Fibroblast of the aortic adventitia (primary cell): ENCODE data around the gene PCDHB9. TPM values are rescaled to one million over a fixed set of nuclear protein-coding genes. Genes with fewer than 3 reads are reported as not detected.
"Not testable (repeated sequence)": the region's sequence is repeated elsewhere in the genome, so short reads cannot be mapped to it uniquely, and the experiment has no call there.

Source experiments
- DNase-seq: peaks from one replicate; pipeline ENCODE4 v3.0.0-alpha.2; 2010; ENCODE audit warnings: low read depth
- H3K4me3 ChIP-seq: 2 replicates; pipeline ENCODE4 v1.5.1; 2011; ENCODE audit warnings: low read depth, mild to moderate bottlenecking, control low read depth, low read length, moderate library complexity
- total RNA-seq: library from RNA; depleted of rRNA; stranded (reverse); fragments of >200 nt; gene quantifications from 2 replicates; pipeline ENCODE4 v1.2.3, GENCODE V29; 2012; ENCODE audit warnings: low replicate concordance
- TF ChIP-seq, protein P1 (sequence below): IDR thresholded peaks from 2 replicates; pipeline ENCODE4 v1.5.1; 2011; ENCODE audit warnings: mild to moderate bottlenecking, low read length, control low read depth, inconsistent platforms; ENCODE audit not compliant: insufficient read depth

PCDHB9 gene
- total RNA-seq, 1 donor, result 1.2 TPM

DNA sequence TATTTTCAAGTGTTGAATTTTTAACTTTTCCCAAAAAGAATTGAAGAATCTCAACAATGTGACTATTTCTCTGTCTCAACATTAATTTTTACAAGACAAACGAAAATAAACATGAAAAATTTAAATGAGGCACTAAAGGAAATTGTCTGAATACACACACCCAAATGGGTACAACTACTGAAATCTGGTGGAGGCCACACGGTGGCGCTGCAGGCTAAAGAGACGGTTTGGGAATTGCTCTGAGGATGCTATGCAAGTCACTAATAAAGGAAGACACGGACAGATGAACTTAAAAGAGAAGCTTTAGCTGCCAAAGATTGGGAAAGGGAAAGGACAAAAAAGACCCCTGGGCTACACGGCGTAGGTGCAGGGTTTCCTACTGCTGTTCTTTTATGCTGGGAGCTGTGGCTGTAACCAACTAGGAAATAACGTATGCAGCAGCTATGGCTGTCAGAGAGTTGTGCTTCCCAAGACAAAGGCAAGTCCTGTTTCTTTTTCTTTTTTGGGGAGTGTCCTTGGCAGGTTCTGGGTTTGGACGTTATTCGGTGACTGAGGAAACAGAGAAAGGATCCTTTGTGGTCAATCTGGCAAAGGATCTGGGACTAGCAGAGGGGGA, 5.3 kb downstream of the PCDHB9 start, which contains the start of gene PCDHB10:
TSS of gene PCDHB10 (plus strand) at position 244 of the 616 bp plus-strand sequence. CDS start at position 444, 200 bp downstream.
- peak; percentile 9 for DNase-seq
- TF ChIP-seq, protein P1, sequence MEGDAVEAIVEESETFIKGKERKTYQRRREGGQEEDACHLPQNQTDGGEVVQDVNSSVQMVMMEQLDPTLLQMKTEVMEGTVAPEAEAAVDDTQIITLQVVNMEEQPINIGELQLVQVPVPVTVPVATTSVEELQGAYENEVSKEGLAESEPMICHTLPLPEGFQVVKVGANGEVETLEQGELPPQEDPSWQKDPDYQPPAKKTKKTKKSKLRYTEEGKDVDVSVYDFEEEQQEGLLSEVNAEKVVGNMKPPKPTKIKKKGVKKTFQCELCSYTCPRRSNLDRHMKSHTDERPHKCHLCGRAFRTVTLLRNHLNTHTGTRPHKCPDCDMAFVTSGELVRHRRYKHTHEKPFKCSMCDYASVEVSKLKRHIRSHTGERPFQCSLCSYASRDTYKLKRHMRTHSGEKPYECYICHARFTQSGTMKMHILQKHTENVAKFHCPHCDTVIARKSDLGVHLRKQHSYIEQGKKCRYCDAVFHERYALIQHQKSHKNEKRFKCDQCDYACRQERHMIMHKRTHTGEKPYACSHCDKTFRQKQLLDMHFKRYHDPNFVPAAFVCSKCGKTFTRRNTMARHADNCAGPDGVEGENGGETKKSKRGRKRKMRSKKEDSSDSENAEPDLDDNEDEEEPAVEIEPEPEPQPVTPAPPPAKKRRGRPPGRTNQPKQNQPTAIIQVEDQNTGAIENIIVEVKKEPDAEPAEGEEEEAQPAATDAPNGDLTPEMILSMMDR, result peak; percentile 28
- no peak within 1 kb of the TSS for H3K4me3 ChIP-seq

DNA sequence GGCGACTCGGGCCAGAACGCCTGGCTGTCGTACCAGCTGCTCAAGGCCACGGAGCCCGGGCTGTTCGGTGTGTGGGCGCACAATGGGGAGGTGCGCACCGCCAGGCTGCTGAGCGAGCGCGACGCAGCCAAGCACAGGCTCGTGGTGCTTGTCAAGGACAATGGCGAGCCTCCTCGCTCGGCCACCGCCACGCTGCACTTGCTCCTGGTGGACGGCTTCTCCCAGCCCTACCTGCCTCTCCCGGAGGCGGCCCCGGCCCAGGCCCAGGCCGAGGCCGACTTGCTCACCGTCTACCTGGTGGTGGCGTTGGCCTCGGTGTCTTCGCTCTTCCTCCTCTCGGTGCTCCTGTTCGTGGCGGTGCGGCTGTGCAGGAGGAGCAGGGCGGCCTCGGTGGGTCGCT, 7.4 kb downstream of the PCDHB9 start:
- DNase-seq, H3K4me3 ChIP-seq: not testable (repeated sequence)

DNA sequence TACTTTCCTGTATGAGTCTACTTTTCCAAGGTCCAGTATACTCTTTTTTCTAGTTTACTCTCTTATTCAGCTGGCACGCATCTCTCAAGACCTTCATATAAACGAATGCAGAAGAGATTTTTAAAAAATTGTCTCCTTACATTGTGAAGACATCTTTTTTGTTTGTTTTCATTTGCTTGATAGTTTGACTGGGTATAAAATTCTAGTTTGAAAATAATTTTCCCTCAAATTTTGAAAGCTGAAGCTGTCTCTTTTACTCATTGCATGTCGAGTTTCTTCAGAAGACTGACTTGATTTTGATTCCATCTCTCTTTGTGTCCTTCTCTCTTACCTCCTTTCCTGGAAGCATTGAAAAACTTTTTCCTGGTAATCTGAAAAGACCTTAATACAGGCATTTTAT, 9.4 kb downstream of the PCDHB9 start:
- H3K4me3 ChIP-seq, result no peak overlapping the region
- DNase-seq, result no peak
- TF ChIP-seq, protein P1, result no peak

DNA sequence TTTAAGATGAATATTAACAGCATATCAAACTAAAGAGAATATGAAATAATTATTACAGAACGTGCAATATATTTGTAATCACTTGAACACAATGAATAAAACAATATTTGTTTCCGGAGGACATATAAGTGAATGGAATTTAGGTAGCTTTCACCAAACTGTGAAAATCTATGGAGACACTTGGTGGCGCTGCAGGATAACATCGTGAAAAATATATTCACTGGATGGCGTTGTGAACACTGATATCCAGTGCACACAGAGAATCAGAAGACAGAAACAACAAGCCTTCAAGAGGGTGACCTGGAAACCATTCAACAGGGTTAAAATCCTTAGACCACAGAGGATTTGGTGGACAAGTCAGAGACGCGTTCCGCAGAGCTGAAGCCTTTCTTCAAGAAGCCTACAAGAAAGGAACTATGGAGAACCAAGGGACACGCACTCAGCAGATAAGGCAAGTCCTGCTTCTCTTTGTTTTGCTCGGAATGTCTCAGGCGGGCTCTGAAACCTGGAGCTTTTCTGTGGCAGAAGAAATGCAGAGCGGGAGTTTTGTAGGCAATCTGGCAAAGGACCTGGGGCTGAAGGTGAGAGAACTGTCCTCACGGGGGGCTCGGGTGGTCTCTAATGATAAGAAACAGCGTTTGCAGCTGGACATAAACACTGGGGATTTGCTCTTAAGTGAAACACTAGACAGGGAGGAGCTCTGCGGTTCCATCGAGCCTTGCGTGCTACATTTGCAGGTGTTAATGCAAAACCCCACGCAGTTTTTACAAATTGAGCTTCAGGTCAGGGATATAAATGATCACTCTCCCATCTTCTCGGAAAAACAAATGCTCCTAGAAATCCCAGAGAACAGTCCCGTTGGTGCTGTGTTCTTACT, 12.6 kb downstream of the PCDHB9 start, which contains the start of gene PCDHB11:
TSS of gene PCDHB11 (plus strand) at position 269 of the 877 bp plus-strand sequence. CDS start at position 417, 148 bp downstream.
- no peak within 1 kb of the TSS for H3K4me3 ChIP-seq
- TF ChIP-seq, protein P1, result no peak

DNA sequence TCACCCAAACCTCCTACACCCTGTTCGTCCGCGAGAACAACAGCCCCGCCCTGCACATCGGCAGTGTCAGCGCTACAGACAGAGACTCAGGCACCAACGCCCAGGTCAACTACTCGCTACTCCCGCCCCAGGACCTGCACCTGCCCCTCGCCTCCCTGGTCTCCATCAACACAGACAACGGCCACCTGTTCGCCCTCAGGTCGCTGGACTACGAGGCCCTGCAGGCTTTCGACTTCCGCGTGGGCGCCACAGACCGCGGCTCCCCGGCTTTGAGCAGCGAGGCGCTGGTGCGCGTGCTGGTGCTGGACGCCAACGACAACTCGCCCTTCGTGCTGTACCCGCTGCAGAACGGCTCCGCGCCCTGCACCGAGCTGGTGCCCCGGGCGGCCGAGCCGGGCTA, 14.2 kb downstream of the PCDHB9 start:
- H3K4me3 ChIP-seq, DNase-seq: not testable (repeated sequence)

More for the DNA sequence above, 12.6 kb downstream of the PCDHB9 start, which contains the start of gene PCDHB11:
- DNase-seq, result no peak

DNA sequence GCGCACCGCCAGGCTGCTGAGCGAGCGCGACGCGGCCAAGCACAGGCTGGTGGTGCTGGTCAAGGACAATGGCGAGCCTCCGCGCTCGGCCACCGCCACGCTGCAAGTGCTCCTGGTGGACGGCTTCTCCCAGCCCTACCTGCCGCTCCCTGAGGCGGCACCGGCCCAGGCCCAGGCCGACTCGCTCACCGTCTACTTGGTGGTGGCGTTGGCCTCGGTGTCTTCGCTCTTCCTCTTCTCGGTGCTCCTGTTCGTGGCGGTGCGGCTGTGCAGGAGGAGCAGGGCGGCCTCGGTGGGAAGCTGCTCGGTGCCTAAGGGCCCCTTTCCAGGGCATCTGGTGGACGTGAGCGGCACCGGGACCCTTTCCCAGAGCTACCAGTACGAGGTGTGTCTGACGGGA, 14.7 kb downstream of the PCDHB9 start:
- H3K4me3 ChIP-seq, DNase-seq: not testable (repeated sequence)

DNA sequence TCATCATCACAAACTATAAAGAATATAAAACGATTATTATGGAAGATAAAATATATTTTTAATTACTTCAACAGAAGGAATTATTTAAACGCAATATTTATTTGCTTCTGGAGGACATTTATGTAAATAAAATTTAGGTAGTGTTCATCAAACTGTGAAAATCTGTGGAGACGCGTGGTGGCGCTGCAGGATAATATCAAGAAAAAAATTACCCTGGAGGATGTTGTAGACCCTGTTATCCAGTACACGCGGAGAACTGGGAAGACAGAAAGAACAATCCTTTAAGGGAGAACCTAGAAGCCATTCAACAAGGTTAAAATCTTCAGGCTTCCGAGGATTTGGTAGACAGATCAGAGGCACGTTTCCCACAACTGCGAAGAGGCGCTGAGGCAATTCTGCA, 21.5 kb downstream of the PCDHB9 start, which contains the start of gene PCDHB12:
TSS of gene PCDHB12 (plus strand) at position 242 of the 400 bp plus-strand sequence. CDS start 189 bp downstream, outside the sequence.
- no peak within 1 kb of the TSS for H3K4me3 ChIP-seq
- TF ChIP-seq, protein P1, result no peak
- DNase-seq, result no peak

DNA sequence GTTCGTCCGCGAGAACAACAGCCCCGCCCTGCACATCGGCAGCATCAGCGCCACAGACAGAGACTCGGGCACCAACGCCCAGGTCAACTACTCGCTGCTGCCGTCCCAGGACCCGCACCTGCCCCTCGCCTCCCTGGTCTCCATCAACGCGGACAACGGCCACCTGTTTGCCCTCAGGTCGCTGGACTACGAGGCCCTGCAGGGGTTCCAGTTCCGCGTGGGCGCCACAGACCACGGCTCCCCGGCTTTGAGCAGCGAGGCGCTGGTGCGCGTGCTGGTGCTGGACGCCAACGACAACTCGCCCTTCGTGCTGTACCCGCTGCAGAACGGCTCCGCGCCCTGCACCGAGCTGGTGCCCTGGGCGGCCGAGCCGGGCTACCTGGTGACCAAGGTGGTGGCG, 23.3 kb downstream of the PCDHB9 start:
- not testable (repeated sequence) for DNase-seq, H3K4me3 ChIP-seq

DNA sequence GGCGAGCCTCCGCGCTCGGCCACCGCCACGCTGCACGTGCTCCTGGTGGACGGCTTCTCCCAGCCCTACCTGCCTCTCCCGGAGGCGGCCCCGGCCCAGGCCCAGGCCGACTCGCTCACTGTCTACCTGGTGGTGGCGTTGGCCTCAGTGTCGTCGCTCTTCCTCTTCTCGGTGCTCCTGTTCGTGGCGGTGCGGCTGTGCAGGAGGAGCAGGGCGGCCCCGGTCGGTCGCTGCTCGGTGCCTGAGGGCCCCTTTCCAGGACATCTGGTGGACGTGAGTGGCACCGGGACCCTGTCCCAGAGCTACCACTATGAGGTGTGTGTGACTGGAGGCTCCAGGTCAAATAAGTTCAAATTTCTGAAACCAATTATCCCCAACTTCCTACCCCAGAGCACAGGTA, 23.9 kb downstream of the PCDHB9 start:
- not testable (repeated sequence) for DNase-seq

DNA sequence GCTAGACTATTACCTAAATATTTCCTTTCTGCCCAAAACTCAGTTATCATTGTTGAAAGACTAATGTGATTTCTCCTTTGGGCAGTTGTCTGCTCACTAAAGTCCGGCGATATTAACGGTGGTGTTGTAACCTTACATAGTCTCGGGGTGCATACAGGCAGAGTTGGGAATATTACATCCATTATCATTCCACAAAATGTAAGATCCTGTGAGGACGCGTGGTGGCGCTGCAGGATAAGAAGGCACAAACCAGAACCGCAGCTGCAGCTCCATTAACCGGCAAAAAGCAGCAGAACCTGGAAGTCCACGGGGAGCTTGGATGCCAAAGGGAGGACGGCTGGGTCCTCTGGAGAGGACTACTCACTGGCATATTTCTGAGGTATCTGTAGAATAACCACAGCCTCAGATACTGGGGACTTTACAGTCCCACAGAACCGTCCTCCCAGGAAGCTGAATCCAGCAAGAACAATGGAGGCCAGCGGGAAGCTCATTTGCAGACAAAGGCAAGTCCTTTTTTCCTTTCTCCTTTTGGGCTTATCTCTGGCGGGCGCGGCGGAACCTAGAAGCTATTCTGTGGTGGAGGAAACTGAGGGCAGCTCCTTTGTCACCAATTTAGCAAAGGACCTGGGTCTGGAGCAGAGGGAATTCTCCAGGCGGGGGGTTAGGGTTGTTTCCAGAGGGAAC, 26.8 kb downstream of the PCDHB9 start, which contains the start of gene PCDHB13:
TSS of gene PCDHB13 (plus strand) at position 264 of the 684 bp plus-strand sequence. CDS start at position 469, 205 bp downstream.
- peak; percentile 9 for DNase-seq

More for the DNA sequence above, 23.9 kb downstream of the PCDHB9 start:
- H3K4me3 ChIP-seq, result not testable (repeated sequence)

DNA sequence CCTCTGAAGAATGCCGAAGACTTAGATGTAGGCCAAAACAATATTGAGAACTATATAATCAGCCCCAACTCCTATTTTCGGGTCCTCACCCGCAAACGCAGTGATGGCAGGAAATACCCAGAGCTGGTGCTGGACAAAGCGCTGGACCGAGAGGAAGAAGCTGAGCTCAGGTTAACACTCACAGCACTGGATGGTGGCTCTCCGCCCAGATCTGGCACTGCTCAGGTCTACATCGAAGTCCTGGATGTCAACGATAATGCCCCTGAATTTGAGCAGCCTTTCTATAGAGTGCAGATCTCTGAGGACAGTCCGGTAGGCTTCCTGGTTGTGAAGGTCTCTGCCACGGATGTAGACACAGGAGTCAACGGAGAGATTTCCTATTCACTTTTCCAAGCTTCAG, 27.6 kb downstream of the PCDHB9 start:
- H3K4me3 ChIP-seq, DNase-seq: not testable (repeated sequence)

More for the DNA sequence above, 26.8 kb downstream of the PCDHB9 start, which contains the start of gene PCDHB13:
- H3K4me3 ChIP-seq, result not testable (repeated sequence)

DNA sequence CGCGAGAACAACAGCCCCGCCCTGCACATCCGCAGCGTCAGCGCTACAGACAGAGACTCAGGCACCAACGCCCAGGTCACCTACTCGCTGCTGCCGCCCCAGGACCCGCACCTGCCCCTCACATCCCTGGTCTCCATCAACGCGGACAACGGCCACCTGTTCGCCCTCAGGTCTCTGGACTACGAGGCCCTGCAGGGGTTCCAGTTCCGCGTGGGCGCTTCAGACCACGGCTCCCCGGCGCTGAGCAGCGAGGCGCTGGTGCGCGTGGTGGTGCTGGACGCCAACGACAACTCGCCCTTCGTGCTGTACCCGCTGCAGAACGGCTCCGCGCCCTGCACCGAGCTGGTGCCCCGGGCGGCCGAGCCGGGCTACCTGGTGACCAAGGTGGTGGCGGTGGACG, 28.5 kb downstream of the PCDHB9 start:
- not testable (repeated sequence) for DNase-seq, H3K4me3 ChIP-seq

DNA sequence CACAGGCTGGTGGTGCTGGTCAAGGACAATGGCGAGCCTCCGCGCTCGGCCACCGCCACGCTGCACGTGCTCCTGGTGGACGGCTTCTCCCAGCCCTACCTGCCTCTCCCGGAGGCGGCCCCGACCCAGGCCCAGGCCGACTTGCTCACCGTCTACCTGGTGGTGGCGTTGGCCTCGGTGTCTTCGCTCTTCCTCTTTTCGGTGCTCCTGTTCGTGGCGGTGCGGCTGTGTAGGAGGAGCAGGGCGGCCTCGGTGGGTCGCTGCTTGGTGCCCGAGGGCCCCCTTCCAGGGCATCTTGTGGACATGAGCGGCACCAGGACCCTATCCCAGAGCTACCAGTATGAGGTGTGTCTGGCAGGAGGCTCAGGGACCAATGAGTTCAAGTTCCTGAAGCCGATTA, 29.1 kb downstream of the PCDHB9 start:
- not testable (repeated sequence) for H3K4me3 ChIP-seq, DNase-seq
